Vagina (tissue), 2 donors: ENCODE data around the gene LONRF2. TPM values are rescaled to one million over a fixed set of nuclear protein-coding genes. Genes with fewer than 3 reads are reported as not detected.
A peak's percentile ranks its signal among the peaks of the same experiment; 100 is the strongest.

Experiments
- DNase-seq, 2 donors: peaks; one replicate each; pipeline ENCODE4 v3.0.0-alpha.2; 2017; ENCODE audit errors: extremely low spot score in 2 of 2
- H3K27ac ChIP-seq: fragments of 200-600 bp; sonication (generic); one replicate; pipeline ENCODE4 v1.5.1; 2019
- H3K27me3 ChIP-seq: fragments of 200-600 bp; sonication (generic); one replicate; pipeline ENCODE4 v1.5.1; 2019
- H3K36me3 ChIP-seq, 2 donors: fragments of 200-600 bp; sonication (generic); one replicate each; pipeline ENCODE4 v1.5.1; 2017 to 2019
- H3K4me1 ChIP-seq: fragments of 200-600 bp; sonication (generic); one replicate; pipeline ENCODE4 v1.5.1; 2019
- H3K4me3 ChIP-seq, 2 donors: fragments of 200-600 bp; sonication (generic); 1 replicate in 1 of 2; 2 replicates in 1 of 2; pipeline ENCODE4 v1.5.1; 2016 to 2019
- H3K9me3 ChIP-seq: fragments of 200-600 bp; sonication (generic); one replicate; pipeline ENCODE4 v1.5.1; 2019
- POLR2A ChIP-seq, 2 donors: fragments of 450-650 bp; IDR thresholded peaks; one replicate each; pipeline ENCODE4 v1.6.1; 2017; ENCODE audit warnings: antibody characterized with exemption in 2 of 2, mild to moderate bottlenecking in 2 of 2, moderate library complexity in 2 of 2
- POLR2AphosphoS5 ChIP-seq, 2 donors: sonication (generic); formaldehyde crosslinking; IDR thresholded peaks; one replicate each; pipeline ENCODE4 v1.9.0; 2017; ENCODE audit warnings: antibody characterized with exemption in 2 of 2, mild to moderate bottlenecking in 2 of 2, low read depth in 1 of 2; ENCODE audit not compliant: insufficient read depth in 1 of 2
- intact Hi-C: fragments of 100-400 bp; cut with DNase I; formaldehyde crosslinking; loops from one replicate; pipeline ENCODE4 v1.15.1; 2023
- total RNA-seq: library from RNA; depleted of rRNA; stranded (reverse); fragments of >200 nt; gene quantifications from one replicate; pipeline ENCODE4 v1.2.3, GENCODE V29; 2016
- TF ChIP-seq, protein P1 (sequence below), 3 experiments: fragments of 450-650 bp in 2 of 3; fragments of 200-600 bp in 1 of 3; sonication (generic) in 1 of 3; IDR thresholded peaks; one replicate each; pipeline ENCODE4 v1.5.1; 2017 to 2019; ENCODE audit warnings: antibody characterized with exemption in 3 of 3, mild to moderate bottlenecking in 2 of 3, moderate library complexity in 2 of 3

LONRF2 gene
- total RNA-seq, 1 donor from 2014 or later, result 9.6 TPM

DNA sequence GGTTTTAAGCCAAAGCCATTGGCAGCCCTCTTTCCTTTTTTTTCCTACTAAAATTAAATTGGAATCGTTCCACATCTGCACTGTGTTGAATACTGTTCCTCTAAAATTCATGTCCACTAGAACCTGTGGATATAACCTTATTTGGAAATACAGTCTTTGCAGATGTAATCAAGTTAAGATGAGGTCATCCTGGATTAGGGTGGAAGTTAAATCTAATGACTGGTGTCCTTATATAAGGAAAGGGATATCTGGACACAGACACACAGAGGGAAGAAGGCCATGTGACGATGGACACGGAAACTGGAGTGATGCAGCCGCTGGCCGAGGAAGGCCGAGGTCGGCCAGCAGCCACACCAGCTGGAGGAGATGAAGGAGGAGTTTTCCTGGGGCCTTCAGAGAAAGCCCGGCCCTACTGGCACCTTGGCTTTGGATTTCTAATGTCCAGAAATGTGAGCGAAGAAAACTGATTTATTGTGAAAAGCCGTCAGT lies 49.4 kb downstream of the LONRF2 start:
- intact Hi-C loops, result no loop called here
- Histone ChIP-seq H3K4me1 (no peaks in the 10 kb centered on the region), H3K9me3 (no peaks in the 10 kb centered on the region), H3K27me3 (no peaks in the 10 kb centered on the region), H3K4me3 (no peak overlapping the region), H3K36me3 (no peaks in the 10 kb centered on the region), H3K27ac (peak overlapping the region; percentile 46)
- peak; percentile 14 to 59 for TF ChIP-seq POLR2AphosphoS5 (IDR thresholded peaks at IDR 0.05; ENCODE audit: insufficient read depth in 1 of 2, low read depth in 1 of 2)
- TF ChIP-seq, protein P1, sequence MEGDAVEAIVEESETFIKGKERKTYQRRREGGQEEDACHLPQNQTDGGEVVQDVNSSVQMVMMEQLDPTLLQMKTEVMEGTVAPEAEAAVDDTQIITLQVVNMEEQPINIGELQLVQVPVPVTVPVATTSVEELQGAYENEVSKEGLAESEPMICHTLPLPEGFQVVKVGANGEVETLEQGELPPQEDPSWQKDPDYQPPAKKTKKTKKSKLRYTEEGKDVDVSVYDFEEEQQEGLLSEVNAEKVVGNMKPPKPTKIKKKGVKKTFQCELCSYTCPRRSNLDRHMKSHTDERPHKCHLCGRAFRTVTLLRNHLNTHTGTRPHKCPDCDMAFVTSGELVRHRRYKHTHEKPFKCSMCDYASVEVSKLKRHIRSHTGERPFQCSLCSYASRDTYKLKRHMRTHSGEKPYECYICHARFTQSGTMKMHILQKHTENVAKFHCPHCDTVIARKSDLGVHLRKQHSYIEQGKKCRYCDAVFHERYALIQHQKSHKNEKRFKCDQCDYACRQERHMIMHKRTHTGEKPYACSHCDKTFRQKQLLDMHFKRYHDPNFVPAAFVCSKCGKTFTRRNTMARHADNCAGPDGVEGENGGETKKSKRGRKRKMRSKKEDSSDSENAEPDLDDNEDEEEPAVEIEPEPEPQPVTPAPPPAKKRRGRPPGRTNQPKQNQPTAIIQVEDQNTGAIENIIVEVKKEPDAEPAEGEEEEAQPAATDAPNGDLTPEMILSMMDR (IDR thresholded peaks at IDR 0.05), result no peak
- no peak for TF ChIP-seq POLR2A (IDR thresholded peaks at IDR 0.05)
- peak in 1 of 2 donors; percentile 86 for DNase-seq

DNA sequence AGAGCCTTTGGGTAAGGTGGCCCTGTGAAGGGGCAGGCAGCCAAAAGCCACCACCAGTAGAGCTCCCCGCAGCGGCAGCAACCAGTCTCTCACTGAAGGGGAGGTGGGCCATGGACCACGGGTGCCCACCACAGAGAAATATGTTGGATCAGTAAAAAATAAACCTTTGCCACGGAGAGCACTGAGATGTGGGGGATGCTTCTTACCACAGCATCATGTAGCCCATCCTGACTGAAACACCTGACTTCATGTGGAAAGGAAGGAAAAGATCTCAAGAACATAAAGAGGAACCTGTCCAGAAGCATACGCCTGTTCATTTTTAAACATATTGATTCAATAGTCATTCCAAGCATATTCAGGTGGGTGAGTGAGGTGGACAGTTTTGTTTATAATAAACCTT lies 51.1 kb downstream of the LONRF2 start:
- no peak overlapping the region for H3K27ac ChIP-seq
- DNase-seq, result no peak
- no peak overlapping the region for H3K4me3 ChIP-seq
- H3K36me3 ChIP-seq, result no peaks in the 10 kb centered on the region
- intact Hi-C loops, result no loop called here
- TF ChIP-seq POLR2AphosphoS5 (IDR thresholded peaks at IDR 0.05; ENCODE audit: insufficient read depth in 1 of 2, low read depth in 1 of 2) (no peak), POLR2A (IDR thresholded peaks at IDR 0.05) (no peak)
- TF ChIP-seq, protein P1 (IDR thresholded peaks at IDR 0.05), result no peak
- no peaks in the 10 kb centered on the region for H3K4me1 ChIP-seq
- no peaks in the 10 kb centered on the region for H3K9me3 ChIP-seq
- no peaks in the 10 kb centered on the region for H3K27me3 ChIP-seq

DNA sequence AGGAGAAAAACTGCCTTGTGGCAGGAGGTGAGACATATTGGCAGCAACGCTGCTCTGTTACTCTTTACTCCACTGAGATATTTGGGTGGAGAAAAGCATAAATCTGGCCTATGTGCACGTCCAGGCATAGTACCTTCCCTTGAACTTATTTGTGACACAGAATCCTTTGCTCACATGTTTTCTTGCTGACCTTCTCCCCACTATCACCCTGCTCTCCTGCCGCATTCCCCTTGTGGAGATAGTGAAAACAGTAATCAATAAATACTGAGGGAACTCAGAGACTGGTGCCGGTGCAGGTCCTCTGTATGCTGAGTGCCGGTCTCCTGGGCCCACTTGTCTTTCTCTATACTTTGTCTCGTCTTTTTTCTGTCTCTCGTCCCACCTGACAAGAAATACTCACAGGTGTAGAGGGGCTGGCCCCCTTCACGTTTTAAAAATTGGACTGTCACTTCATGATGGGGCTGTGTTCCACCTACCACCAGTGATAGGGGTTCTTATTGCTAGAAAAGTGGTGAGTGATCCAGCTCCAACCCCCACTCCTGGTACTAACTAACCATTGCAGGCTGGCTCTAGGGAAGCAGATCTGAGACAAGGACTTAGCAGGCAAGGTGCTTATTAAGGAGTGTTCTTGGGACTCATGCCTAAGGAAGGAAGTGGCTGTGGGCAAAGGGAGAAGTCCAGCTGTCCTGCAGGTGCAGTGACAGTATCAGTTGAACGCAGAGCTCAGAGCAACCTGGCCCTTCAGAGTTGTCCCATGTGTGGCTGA lies 51.7 kb downstream of the LONRF2 start:
- Histone ChIP-seq H3K36me3 (no peaks in the 10 kb centered on the region), H3K4me1 (no peaks in the 10 kb centered on the region), H3K27ac (peak overlapping the region; percentile 17), H3K27me3 (no peaks in the 10 kb centered on the region), H3K4me3 (no peak overlapping the region), H3K9me3 (no peaks in the 10 kb centered on the region)
- TF ChIP-seq POLR2AphosphoS5 (IDR thresholded peaks at IDR 0.05; ENCODE audit: insufficient read depth in 1 of 2, low read depth in 1 of 2), result no peak
- TF ChIP-seq, protein P1 (IDR thresholded peaks at IDR 0.05), result no peak
- no peak for TF ChIP-seq POLR2A (IDR thresholded peaks at IDR 0.05)
- no peak for DNase-seq
- intact Hi-C loops, result no loop called here

DNA sequence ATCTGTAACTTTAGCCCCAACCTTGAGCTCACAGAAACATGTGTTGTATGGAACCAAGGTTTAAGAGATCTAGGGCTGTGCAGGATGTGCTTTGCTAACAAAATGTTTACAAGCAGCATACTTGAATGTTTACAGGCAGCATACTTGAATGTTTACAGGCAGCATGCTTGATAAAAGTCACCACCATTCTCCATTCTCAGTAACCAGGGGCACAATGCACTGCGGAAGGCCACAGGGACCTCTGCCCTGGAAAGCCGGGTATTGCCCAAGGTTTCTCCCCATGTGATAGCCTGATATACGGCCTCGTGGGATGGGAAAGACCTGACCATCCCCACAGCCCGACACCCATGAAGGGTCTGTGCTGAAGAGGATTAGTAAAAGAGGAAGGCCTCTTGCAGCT lies 52.4 kb downstream of the LONRF2 start:
- Histone ChIP-seq H3K9me3 (no peaks in the 10 kb centered on the region), H3K27me3 (no peaks in the 10 kb centered on the region), H3K27ac (peak overlapping the region; percentile 17), H3K4me1 (no peaks in the 10 kb centered on the region), H3K4me3 (no peak overlapping the region), H3K36me3 (no peaks in the 10 kb centered on the region)
- intact Hi-C loops, result loop anchor here (10.0 kb wide), 1 partner anchor 115 kb away; no protein-coding TSS in a partner anchor
- no peak for TF ChIP-seq POLR2A (IDR thresholded peaks at IDR 0.05)
- TF ChIP-seq POLR2AphosphoS5 (IDR thresholded peaks at IDR 0.05; ENCODE audit: insufficient read depth in 1 of 2, low read depth in 1 of 2), result no peak
- TF ChIP-seq, protein P1 (IDR thresholded peaks at IDR 0.05), result no peak
- no peak for DNase-seq

DNA sequence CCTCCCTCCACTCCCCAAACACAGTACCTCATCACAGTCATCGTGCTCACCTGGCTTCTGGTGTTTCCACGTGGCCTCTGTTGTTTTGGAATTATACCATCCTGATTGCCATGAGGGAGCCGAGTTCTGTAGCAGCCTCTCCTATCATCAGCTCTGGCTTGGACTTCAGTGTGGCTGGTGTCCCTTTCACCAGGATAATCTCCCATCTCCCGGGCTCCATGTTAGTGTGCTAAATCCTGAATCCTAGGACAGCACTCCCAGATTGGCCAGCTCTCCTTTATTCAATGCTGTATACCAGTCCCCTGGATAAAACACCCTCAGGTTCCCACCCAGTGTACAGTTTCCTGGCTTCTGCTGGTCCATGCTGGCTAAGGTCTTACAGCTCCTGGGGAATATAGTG lies 53.3 kb downstream of the LONRF2 start:
- no peak for DNase-seq
- no peaks in the 10 kb centered on the region for H3K36me3 ChIP-seq
- TF ChIP-seq POLR2A (IDR thresholded peaks at IDR 0.05) (no peak), POLR2AphosphoS5 (IDR thresholded peaks at IDR 0.05; ENCODE audit: insufficient read depth in 1 of 2, low read depth in 1 of 2) (no peak)
- TF ChIP-seq, protein P1 (IDR thresholded peaks at IDR 0.05), result no peak
- no peaks in the 10 kb centered on the region for H3K27me3 ChIP-seq
- H3K4me1 ChIP-seq, result no peaks in the 10 kb centered on the region
- H3K9me3 ChIP-seq, result no peaks in the 10 kb centered on the region
- H3K4me3 ChIP-seq, result no peak overlapping the region
- intact Hi-C loops, result loop anchor here (10.0 kb wide), 1 partner anchor 116 kb away; no protein-coding TSS in a partner anchor
- H3K27ac ChIP-seq, result no peak overlapping the region
